ENCODE data around the gene JPT1. TPM values are rescaled to one million over a fixed set of nuclear protein-coding genes. Genes with fewer than 3 reads are reported as not detected.

JPT1 gene
- total and polyA plus RNA-seq, 2 donors (not counting 3 experiments of a cell fraction or from before 2014, with no cell fraction given): 212 to 352 TPM

- Histone ChIP-seq H3K4me2 (ENCODE audit: insufficient read depth, low read length) (no peak overlapping the region), H3K36me3 (ENCODE audit: control insufficient read depth in 2 of 2, extremely low read depth in 1 of 2, insufficient read depth in 2 of 2, low read length in 2 of 2) (no peaks in the 10 kb centered on the region), H3K4me1 (ENCODE audit: control insufficient read depth, extremely low read depth, insufficient read depth, low read length) (peaks cover 18% of the 10 kb centered on the region), H3K9me1 (replicated peaks; ENCODE audit: control insufficient read depth, extremely low read depth, insufficient read depth, low read length) (no peaks in the 10 kb centered on the region), H3K4me3 (replicated peaks in 1 of 3; ENCODE audit: insufficient read depth in 1 of 3, low read depth in 1 of 3, low read length in 3 of 3) (no peak overlapping the region), H3K9me3 (replicated peaks; ENCODE audit: control insufficient read depth, insufficient read depth, low read length) (no peaks in the 10 kb centered on the region), H3K79me2 (ENCODE audit: control insufficient read depth, insufficient read depth, low read length) (no peaks in the 10 kb centered on the region), H4K20me1 (replicated peaks; ENCODE audit: control insufficient read depth, extremely low read depth, insufficient read depth, low read length) (no peaks in the 10 kb centered on the region), H3K27ac (ENCODE audit: insufficient read depth, low read depth, low read length) (no peak overlapping the region), H3K27me3 (ENCODE audit: control insufficient read depth in 2 of 2, insufficient read depth in 2 of 2, low read length in 2 of 2) (no peaks in the 10 kb centered on the region), H2AFZ (ENCODE audit: low read depth, low read length) (no peak overlapping the region), H3K9ac (replicated peaks; ENCODE audit: extremely low read depth, insufficient read depth, low read length) (no peak overlapping the region)
- ChIA-PET CTCF (interaction anchor here (4.3 to 5.1 kb wide), 2 partner anchors 20 to 46 kb away, joined by 35 to 80 read pairs; partner anchors contain the start of gene SLC16A5), POLR2A (no interaction called here)
- no peak for TF ChIP-seq CTCF (IDR thresholded peaks at IDR 0.05; ENCODE audit: extremely low read depth in 1 of 2, insufficient read depth in 1 of 2, low read depth in 1 of 2, low read length in 2 of 2)
- no peak for TF ChIP-seq GATA2 (IDR thresholded peaks at IDR 0.05; ENCODE audit: insufficient read depth, insufficient read length, low read depth, low read length)
- no peak for TF ChIP-seq POLR2A (IDR thresholded peaks at IDR 0.05; ENCODE audit: low read depth, low read length)
- no peak for TF ChIP-seq EZH2 (IDR thresholded peaks at IDR 0.05; ENCODE audit: borderline replicate concordance, low read depth, low read length, severe bottlenecking)
- intact Hi-C loops (cut with micrococcal nuclease) (loop anchor here (5.0 kb wide), 2 partner anchors 61 to 74 kb away; partner anchors contain the start of genes ATP5PD, KCTD2 and SUMO2), dilution Hi-C loops (cut with MboI; ENCODE audit: extremely low pct_ligation_motif_present, low sequenced_read_pairs) (no loop called here)
- FAIRE-seq: no peak
- no peak for DNase-seq (ENCODE audit: low read depth, low spot score)
- BruUV-seq (replicated peaks): no TSS peak
Observed at GRCh38 chr17:75108193-75108592, 46.1 kb downstream of the JPT1 start.
